Measurements from ENCODE around the gene DCLRE1A. TPM values are rescaled to one million over a fixed set of nuclear protein-coding genes. Genes with fewer than 3 reads are reported as not detected.

DCLRE1A gene
- total and polyA plus RNA-seq, 2 experiments from 2014 or later, result 6.1 to 13.8 TPM

GRCh38 chr10:113876461-113876860 lies 22.6 kb upstream of the DCLRE1A start (continued):
- no peak for TF ChIP-seq ZNF462 (CRISPR knock-in tag; IDR thresholded peaks at IDR 0.05)
- TF ChIP-seq ZNF331 (CRISPR knock-in tag; IDR thresholded peaks at IDR 0.05; ENCODE audit: low read depth), result no peak
- TF ChIP-seq STAT1 (IDR thresholded peaks at IDR 0.05; ENCODE audit: unreplicated experiment), result no peak
- no peak for TF ChIP-seq EZH2phosphoT487 (IDR thresholded peaks at IDR 0.05; ENCODE audit: unreplicated experiment)
- no peak for TF ChIP-seq ETS1 (IDR thresholded peaks at IDR 0.05)
- no peak for TF ChIP-seq CREB1 (CRISPR knock-in tag; IDR thresholded peaks at IDR 0.05; ENCODE audit: low read depth)
- TF ChIP-seq ZNF114 (CRISPR knock-in tag; IDR thresholded peaks at IDR 0.05), result no peak

GRCh38 chr10:113875212-113875611 lies 21.3 kb upstream of the DCLRE1A start:
- Histone ChIP-seq H3K9me2 (ENCODE audit: insufficient read depth) (no peaks in the 10 kb centered on the region), H3K27ac (ENCODE audit: low read depth) (no peak overlapping the region), H3K4me1 (ENCODE audit: insufficient read depth) (no peaks in the 10 kb centered on the region), H3K27me3 (ENCODE audit: insufficient read depth) (no peaks in the 10 kb centered on the region), H3K4me2 (no peak overlapping the region), H3K4me3 (no peak overlapping the region), H3K36me3 (ENCODE audit: insufficient read depth) (peaks cover 12% of the 10 kb centered on the region), H3F3A (replicated peaks; ENCODE audit: low read depth) (no peaks in the 10 kb centered on the region), H4K20me1 (replicated peaks; ENCODE audit: insufficient read depth) (peaks cover 3% of the 10 kb centered on the region; the same call in 1 of the 2 replicates), H3K79me2 (replicated peaks; ENCODE audit: insufficient read depth) (peaks cover 65% of the 10 kb centered on the region), H2AFZ (no peak overlapping the region)
- H3K36me3 Mint-ChIP-seq (ENCODE audit: low read depth), result peaks cover 20% of the 10 kb centered on the region
- ATAC-seq (no peak), DNase-seq (ENCODE audit: low spot score) (no peak)
- no peak overlapping the region for H3K4me3 Mint-ChIP-seq
- H3K4me1 Mint-ChIP-seq, result no peaks in the 10 kb centered on the region
- no peaks in the 10 kb centered on the region for H3K27me3 Mint-ChIP-seq (ENCODE audit: insufficient read depth, low read depth, poor library complexity)
- peaks cover 8% of the 10 kb centered on the region; the same call in 2 of the 3 replicates for H3K9me3 Mint-ChIP-seq
- no peak overlapping the region; the same call in 1 of the 2 replicates for H3K27ac Mint-ChIP-seq
- TF ChIP-seq CREB1 (CRISPR knock-in tag; IDR thresholded peaks at IDR 0.05; ENCODE audit: low read depth) (no peak), JUNB (IDR thresholded peaks at IDR 0.05; ENCODE audit: unreplicated experiment) (no peak), POLR2AphosphoS5 (IDR thresholded peaks at IDR 0.05; ENCODE audit: low read depth) (no peak), ETS1 (IDR thresholded peaks at IDR 0.05) (no peak), NANOG (IDR thresholded peaks at IDR 0.05; ENCODE audit: borderline replicate concordance) (no peak)

Measured in GM23338 (cell line).